HepG2 (cell line): ENCODE data around the gene EPHX1.
"Not testable (repeated sequence)": the region's sequence is repeated elsewhere in the genome, so short reads cannot be mapped to it uniquely, and the experiment has no call there.

Source experiments
- NAIF1 ChIP-seq: sonication (generic); formaldehyde crosslinking; IDR thresholded peaks from 2 replicates; pipeline ENCODE4 v1.5.0; 2020; ENCODE audit warnings: mild to moderate bottlenecking, missing genetic modification reagents, borderline replicate concordance
- ZNF672 ChIP-seq: sonication (generic); formaldehyde crosslinking; IDR thresholded peaks from 2 replicates; pipeline ENCODE4 v1.8.1; 2022; ENCODE audit warnings: missing genetic modification reagents
- TF ChIP-seq, protein P1 (sequence below): sonication (generic); formaldehyde crosslinking; IDR thresholded peaks from 2 replicates; pipeline ENCODE4 v1.5.0; 2020; ENCODE audit warnings: mild to moderate bottlenecking, missing genetic modification reagents, moderate library complexity

DNA sequence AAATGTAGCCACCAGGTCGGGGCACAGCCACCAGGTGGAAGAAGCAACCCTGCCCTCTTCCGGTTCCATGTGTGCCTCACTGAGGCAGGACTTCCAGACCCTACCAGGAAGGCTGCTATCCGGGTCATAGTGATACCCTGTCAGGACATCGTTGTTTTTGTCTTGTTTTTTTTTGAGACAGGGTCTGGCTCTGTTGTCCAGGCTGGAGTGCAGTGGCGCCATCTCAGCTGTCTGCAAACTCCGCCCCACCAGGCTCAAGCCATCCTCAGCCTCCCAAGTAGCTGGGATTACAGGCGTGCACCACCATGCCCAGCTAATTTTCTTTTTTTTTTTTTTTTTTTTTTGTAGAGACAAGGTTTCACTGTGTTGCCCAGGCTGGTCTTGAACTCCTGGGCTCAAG is 5.2 kb downstream of the EPHX1 start:
- TF ChIP-seq NAIF1, ZNF672: not testable (repeated sequence)
- TF ChIP-seq, protein P1, sequence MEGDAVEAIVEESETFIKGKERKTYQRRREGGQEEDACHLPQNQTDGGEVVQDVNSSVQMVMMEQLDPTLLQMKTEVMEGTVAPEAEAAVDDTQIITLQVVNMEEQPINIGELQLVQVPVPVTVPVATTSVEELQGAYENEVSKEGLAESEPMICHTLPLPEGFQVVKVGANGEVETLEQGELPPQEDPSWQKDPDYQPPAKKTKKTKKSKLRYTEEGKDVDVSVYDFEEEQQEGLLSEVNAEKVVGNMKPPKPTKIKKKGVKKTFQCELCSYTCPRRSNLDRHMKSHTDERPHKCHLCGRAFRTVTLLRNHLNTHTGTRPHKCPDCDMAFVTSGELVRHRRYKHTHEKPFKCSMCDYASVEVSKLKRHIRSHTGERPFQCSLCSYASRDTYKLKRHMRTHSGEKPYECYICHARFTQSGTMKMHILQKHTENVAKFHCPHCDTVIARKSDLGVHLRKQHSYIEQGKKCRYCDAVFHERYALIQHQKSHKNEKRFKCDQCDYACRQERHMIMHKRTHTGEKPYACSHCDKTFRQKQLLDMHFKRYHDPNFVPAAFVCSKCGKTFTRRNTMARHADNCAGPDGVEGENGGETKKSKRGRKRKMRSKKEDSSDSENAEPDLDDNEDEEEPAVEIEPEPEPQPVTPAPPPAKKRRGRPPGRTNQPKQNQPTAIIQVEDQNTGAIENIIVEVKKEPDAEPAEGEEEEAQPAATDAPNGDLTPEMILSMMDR (CRISPR knock-in tag) = not testable (repeated sequence)
